ENCODE data around the gene FAM149A.

The FAM149A gene

GRCh38 chr4:186221624-186222023, 117.1 kb downstream of the FAM149A start:
- TF ChIP-seq CTCF (conservative IDR thresholded peaks at IDR 0.05; ENCODE audit: control insufficient read depth, insufficient read depth, low read depth, low read length): no peak
- no peak overlapping the region for H3K4me3 ChIP-seq (ENCODE audit: control insufficient read depth, low read depth, low read length)
- DNase-seq (ENCODE audit: low read depth): no peak
